ENCODE results near the gene RPH3AL.

GRCh38 chr17:245020-245419 is 107.6 kb downstream of the RPH3AL start:
- TF ChIP-seq CTCF (IDR thresholded peaks at IDR 0.05 in 8 of 11, conservative IDR thresholded peaks at IDR 0.05 in 3 of 11), result no peak
- no peak for TF ChIP-seq POLR2A (IDR thresholded peaks at IDR 0.05)
